Fibroblast of villous mesenchyme (primary cell): ENCODE results near the gene P2RY11. TPM values are rescaled to one million over a fixed set of nuclear protein-coding genes. Genes with fewer than 3 reads are reported as not detected.

ENCODE experiments used
- DNase-seq: peaks from one replicate; pipeline ENCODE4 v3.0.0-alpha.2; 2010; ENCODE audit warnings: low read depth
- H3K4me3 ChIP-seq: 2 replicates; pipeline ENCODE4 v1.5.1; 2011; ENCODE audit warnings: low read depth, mild to moderate bottlenecking, low read length
- small RNA-seq: library from RNA; depleted of rRNA; stranded (forward); fragments of <200 nt; gene quantifications from one replicate; pipeline ENCODE3, GENCODE V24; 2012
- total RNA-seq: library from RNA; depleted of rRNA; stranded (reverse); fragments of >200 nt; gene quantifications from 2 replicates; pipeline ENCODE4 v1.2.3, GENCODE V29; 2012
- TF ChIP-seq, protein P1 (sequence below): IDR thresholded peaks from 2 replicates; pipeline ENCODE4 v1.5.1; 2012; ENCODE audit warnings: low read depth, mild to moderate bottlenecking, low read length; ENCODE audit not compliant: insufficient read depth

Gene P2RY11
- total RNA-seq, 1 donor, result 0.43 TPM

DNA sequence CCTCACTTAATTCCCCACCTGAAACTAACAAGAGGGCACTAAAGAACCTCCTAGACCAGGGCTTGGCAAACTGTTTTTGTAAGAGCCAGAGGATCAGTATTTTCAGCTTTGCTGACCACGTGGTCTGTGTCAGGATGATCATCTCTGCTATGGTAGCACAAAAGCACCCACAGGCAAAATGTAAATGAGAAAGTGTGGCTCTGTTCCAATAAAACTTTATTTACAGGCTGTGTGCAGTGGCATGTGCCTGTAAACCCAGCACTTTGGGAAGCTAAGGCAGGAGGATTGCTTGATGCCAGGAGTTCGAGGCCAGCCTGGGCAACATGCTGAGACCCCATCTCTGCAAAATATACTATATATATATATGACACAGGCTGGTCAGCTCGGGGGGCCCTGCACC, 52.0 kb downstream of the P2RY11 start:
- no peak for DNase-seq
- TF ChIP-seq, protein P1, sequence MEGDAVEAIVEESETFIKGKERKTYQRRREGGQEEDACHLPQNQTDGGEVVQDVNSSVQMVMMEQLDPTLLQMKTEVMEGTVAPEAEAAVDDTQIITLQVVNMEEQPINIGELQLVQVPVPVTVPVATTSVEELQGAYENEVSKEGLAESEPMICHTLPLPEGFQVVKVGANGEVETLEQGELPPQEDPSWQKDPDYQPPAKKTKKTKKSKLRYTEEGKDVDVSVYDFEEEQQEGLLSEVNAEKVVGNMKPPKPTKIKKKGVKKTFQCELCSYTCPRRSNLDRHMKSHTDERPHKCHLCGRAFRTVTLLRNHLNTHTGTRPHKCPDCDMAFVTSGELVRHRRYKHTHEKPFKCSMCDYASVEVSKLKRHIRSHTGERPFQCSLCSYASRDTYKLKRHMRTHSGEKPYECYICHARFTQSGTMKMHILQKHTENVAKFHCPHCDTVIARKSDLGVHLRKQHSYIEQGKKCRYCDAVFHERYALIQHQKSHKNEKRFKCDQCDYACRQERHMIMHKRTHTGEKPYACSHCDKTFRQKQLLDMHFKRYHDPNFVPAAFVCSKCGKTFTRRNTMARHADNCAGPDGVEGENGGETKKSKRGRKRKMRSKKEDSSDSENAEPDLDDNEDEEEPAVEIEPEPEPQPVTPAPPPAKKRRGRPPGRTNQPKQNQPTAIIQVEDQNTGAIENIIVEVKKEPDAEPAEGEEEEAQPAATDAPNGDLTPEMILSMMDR, result no peak

More for the DNA sequence above, 52.0 kb downstream of the P2RY11 start:
- H3K4me3 ChIP-seq, result no peak overlapping the region

Small RNA genes lying within 50 kb of the gene (small RNA-seq; reads per million reads assigned to genes)
- gene SNORD105 (16.9 reads per million, percentile 92 among the genes with 10 or more reads in this experiment), gene SNORD105B (200 reads per million, percentile 98 among the genes with 10 or more reads in this experiment)

Other genes with a start within 250 kb of the P2RY11 start
- gene OLFM2, start 175.2 kb upstream of the P2RY11 start, total RNA-seq, result 0.43 and 1.3 TPM in 2 replicates
- 5.6 and 10.6 TPM in 2 replicates for gene COL5A3, start 101.2 kb upstream of the P2RY11 start, total RNA-seq
- not detected in 2 replicates for gene RDH8, start 98.2 kb upstream of the P2RY11 start, total RNA-seq
- 24.2 and 25.9 TPM in 2 replicates for gene SHFL, start 25.4 kb upstream of the P2RY11 start, total RNA-seq
- gene ANGPTL6, start 9.0 kb upstream of the P2RY11 start, total RNA-seq, result under 0.01 TPM in 1 of 2 replicates, not detected in the other
- 23.8 and 28.1 TPM in 2 replicates for gene PPAN, start 5.3 kb upstream of the P2RY11 start, total RNA-seq
- gene EIF3G, start 8.2 kb downstream of the P2RY11 start, total RNA-seq, result 244 and 264 TPM in 2 replicates
- 56.1 and 60.2 TPM in 2 replicates for gene DNMT1, start 83.3 kb downstream of the P2RY11 start, total RNA-seq
- 33.2 and 35.4 TPM in 2 replicates for gene S1PR2, start 119.6 kb downstream of the P2RY11 start, total RNA-seq
- 42.3 and 51.5 TPM in 2 replicates for gene MRPL4, start 140.5 kb downstream of the P2RY11 start, total RNA-seq
- gene ICAM1, start 159.4 kb downstream of the P2RY11 start, total RNA-seq, result 75.1 and 244 TPM in 2 replicates
- 3.2 and 4.7 TPM in 2 replicates for gene ICAM4, start 175.3 kb downstream of the P2RY11 start, total RNA-seq
- gene ICAM5, start 178.3 kb downstream of the P2RY11 start, total RNA-seq, result 5.5 and 11.7 TPM in 2 replicates
- 0.32 and 0.43 TPM in 2 replicates for gene ZGLP1, start 198.1 kb downstream of the P2RY11 start, total RNA-seq
- gene FDX2, start 204.3 kb downstream of the P2RY11 start, total RNA-seq, result 24.2 and 30.3 TPM in 2 replicates
- gene RAVER1, start 221.8 kb downstream of the P2RY11 start, total RNA-seq, result 10.4 and 11.0 TPM in 2 replicates
- gene ICAM3, start 227.9 kb downstream of the P2RY11 start, total RNA-seq, result 4.3 and 7.4 TPM in 2 replicates